K562 (cell line): ENCODE measurements around the gene DHX58. TPM values are rescaled to one million over a fixed set of nuclear protein-coding genes. Genes with fewer than 3 reads are reported as not detected.

Source experiments
- ASH1L ChIP-seq: fragments of 450-650 bp; IDR thresholded peaks from 2 replicates; pipeline ENCODE4 v1.6.1; 2018; ENCODE audit warnings: borderline replicate concordance, mild to moderate bottlenecking, low read depth; ENCODE audit not compliant: partially characterized antibody
- BMI1 ChIP-seq: fragments of 150-350 bp; IDR thresholded peaks from 2 replicates; pipeline ENCODE4 v1.6.1; 2014; ENCODE audit warnings: low read length
- CTBP1 ChIP-seq: fragments of 450-650 bp; IDR thresholded peaks from 2 replicates; pipeline ENCODE4 v1.6.1; 2016; ENCODE audit warnings: borderline replicate concordance
- FOSL1 ChIP-seq: fragments of 200-800 bp; sonication (Bioruptor generic); conservative IDR thresholded peaks from 2 replicates; pipeline ENCODE4 v1.6.1; 2016; ENCODE audit warnings: missing genetic modification characterization, missing compliant biosample characterization
- FOXJ3 ChIP-seq: sonication (generic); formaldehyde crosslinking; IDR thresholded peaks from 2 replicates; pipeline ENCODE4 v1.4.0; 2020; ENCODE audit warnings: mild to moderate bottlenecking, missing genetic modification reagents
- HIVEP1 ChIP-seq: fragments of 250-450 bp; sonication (Bioruptor Pico); IDR thresholded peaks from 2 replicates; pipeline ENCODE4 v1.4.0; 2020; ENCODE audit warnings: mild to moderate bottlenecking
- KLF1 ChIP-seq: fragments of 450-650 bp; IDR thresholded peaks from 2 replicates; pipeline ENCODE4 v1.6.1; 2016; ENCODE audit warnings: missing genetic modification characterization, missing compliant biosample characterization
- MAFK ChIP-seq: IDR thresholded peaks from 2 replicates; pipeline ENCODE4 v1.6.1; 2011; ENCODE audit warnings: low read length, improper control_type of control experiment
- MTA2 ChIP-seq: fragments of 450-650 bp; IDR thresholded peaks from 2 replicates; pipeline ENCODE4 v1.6.1; 2016; ENCODE audit warnings: low read depth
- NFE2 ChIP-seq: IDR thresholded peaks from 2 replicates; pipeline ENCODE4 v1.6.1; 2014; ENCODE audit warnings: antibody characterized with exemption, low read depth
- NFRKB ChIP-seq: fragments of 450-650 bp; IDR thresholded peaks from 2 replicates; pipeline ENCODE4 v1.6.1; 2016; ENCODE audit warnings: low read depth
- SIN3B ChIP-seq: fragments of 450-650 bp; IDR thresholded peaks from 2 replicates; pipeline ENCODE4 v1.6.1; 2017; ENCODE audit warnings: low read depth, mild to moderate bottlenecking, moderate library complexity
- TAL1 ChIP-seq: fragments of 450-650 bp; IDR thresholded peaks from 2 replicates; pipeline ENCODE4 v1.6.1; 2016; ENCODE audit warnings: mild to moderate bottlenecking
- ZNF175 ChIP-seq: fragments of 200-800 bp; sonication (Bioruptor generic); IDR thresholded peaks from 2 replicates; pipeline ENCODE4 v1.6.1; 2016; ENCODE audit warnings: low read depth, mild to moderate bottlenecking, missing genetic modification characterization, missing compliant biosample characterization
- ZNF764 ChIP-seq: fragments of 250-450 bp; sonication (Bioruptor Pico); IDR thresholded peaks from 2 replicates; pipeline ENCODE4 v1.4.0; 2020; ENCODE audit warnings: low read depth, mild to moderate bottlenecking, moderate library complexity
- polyA plus RNA-seq, 8 experiments: library from polyadenylated mRNA; depleted of rRNA in 4 of 8; stranded (reverse) in 5 of 8; unstranded in 3 of 8; fragments of >200 nt; fragmentation: Nextera tagmentation in 2 of 8; fragmentation: Illumina TruSeq in 1 of 8; extraction: Ambion mirVana in 2 of 8; extraction: Trizol in 1 of 8; gene quantifications; 2 replicates each; pipeline versions ENCODE4 v1.2.1 to v1.2.3, GENCODE V29; 2011 to 2014; ENCODE audit warnings: inconsistent platforms in 1 of 8, missing spikeins in 1 of 8
- total RNA-seq, 7 experiments: library from RNA; depleted of rRNA in 6 of 7; stranded (reverse); fragments of >200 nt in 6 of 7; fragmentation: Illumina TruSeq in 2 of 7; extraction: Trizol in 2 of 7; gene quantifications; 2 replicates each; pipeline versions ENCODE4 v1.2.1 to v1.2.3, GENCODE V29; 2011 to 2021; ENCODE audit warnings: low replicate concordance in 1 of 7
- TF ChIP-seq, protein P1 (sequence below): sonication (generic); formaldehyde crosslinking; IDR thresholded peaks from 2 replicates; pipeline ENCODE4 v1.8.0; 2022; ENCODE audit warnings: mild to moderate bottlenecking, missing genetic modification reagents
- TF ChIP-seq, protein P2 (sequence below): fragments of 450-650 bp; conservative IDR thresholded peaks from 2 replicates; pipeline ENCODE4 v1.6.1; 2016; ENCODE audit warnings: missing genetic modification characterization, low read depth, mild to moderate bottlenecking, control low read depth, missing compliant biosample characterization
- TF ChIP-seq, protein P3 (sequence below): fragments of 150-350 bp; conservative IDR thresholded peaks from 2 replicates; pipeline ENCODE4 v1.6.1; 2014; ENCODE audit warnings: low read length
- TF ChIP-seq, protein P4 (sequence below): fragments of 200-800 bp; sonication (Bioruptor generic); IDR thresholded peaks from 2 replicates; pipeline ENCODE4 v1.6.1; 2017; ENCODE audit warnings: missing genetic modification characterization, missing compliant biosample characterization
- TF ChIP-seq, protein P5 (sequence below): sonication (generic); formaldehyde crosslinking; IDR thresholded peaks from 2 replicates; pipeline ENCODE4 v1.8.0; 2023; ENCODE audit warnings: mild to moderate bottlenecking, missing genetic modification reagents

Gene DHX58
- total and polyA plus RNA-seq, 9 of the 15 experiments (the other 6 are each of a cell fraction or from before 2014, with no cell fraction given) = 0.15 to 3.0 (median 1.4) TPM

DNA sequence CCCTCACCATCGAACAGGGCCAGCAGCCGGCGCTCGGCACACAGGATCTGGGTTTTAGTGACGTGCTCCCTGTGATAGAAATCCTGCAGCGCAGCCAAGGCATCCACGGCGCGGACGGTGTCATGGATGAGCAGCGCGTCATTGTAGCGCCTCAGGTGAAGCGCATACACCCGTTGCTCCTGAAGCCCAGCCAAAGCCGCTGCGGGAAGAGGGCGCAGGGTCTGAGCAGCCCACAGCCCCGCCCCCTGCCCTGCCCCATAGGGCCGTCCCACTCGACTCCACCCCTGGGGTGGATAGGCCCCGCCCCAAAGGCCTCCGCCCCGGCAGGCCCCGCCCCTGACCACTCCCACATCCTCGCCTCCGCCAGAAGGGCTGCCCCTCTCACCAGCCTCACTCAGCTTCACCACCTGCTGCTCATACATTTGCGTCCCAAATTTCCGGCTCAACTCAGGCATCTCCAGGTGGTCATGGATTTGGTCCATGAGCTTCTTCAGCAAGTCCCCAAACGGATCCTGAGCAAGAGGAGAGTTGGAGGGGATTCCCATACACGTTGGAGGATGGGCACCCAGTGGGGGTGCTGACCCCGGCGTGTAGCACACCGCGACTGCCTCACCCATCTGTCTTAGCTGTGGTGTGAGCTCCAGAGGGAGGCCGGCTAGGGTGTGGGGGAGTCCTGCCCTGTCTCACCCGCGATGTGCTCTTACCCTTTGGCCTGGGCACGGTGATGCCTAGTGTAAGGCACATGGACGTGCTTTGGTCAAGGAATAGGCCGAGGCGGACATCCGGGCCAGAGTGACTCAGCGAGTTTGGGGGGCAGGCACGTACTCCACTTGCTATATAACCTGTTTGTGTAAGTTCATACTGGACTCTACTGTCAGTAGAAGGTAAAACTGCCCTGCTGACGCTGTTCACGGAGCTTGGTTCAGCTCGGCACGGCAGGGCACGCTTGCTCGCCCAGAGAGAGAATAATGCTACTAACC, 4.6 kb downstream of the DHX58 start (continued):
- no peak for TF ChIP-seq MAFK
- no peak for TF ChIP-seq NFRKB
- no peak for TF ChIP-seq MTA2
- 0 out of 2 replicates have a peak, but pooled peaks have one; percentile 33 for TF ChIP-seq ZNF175 (CRISPR knock-in tag)
- TF ChIP-seq BMI1 = no peak
- TF ChIP-seq TAL1 = no peak
- no peak for TF ChIP-seq SIN3B
- TF ChIP-seq, protein P1, sequence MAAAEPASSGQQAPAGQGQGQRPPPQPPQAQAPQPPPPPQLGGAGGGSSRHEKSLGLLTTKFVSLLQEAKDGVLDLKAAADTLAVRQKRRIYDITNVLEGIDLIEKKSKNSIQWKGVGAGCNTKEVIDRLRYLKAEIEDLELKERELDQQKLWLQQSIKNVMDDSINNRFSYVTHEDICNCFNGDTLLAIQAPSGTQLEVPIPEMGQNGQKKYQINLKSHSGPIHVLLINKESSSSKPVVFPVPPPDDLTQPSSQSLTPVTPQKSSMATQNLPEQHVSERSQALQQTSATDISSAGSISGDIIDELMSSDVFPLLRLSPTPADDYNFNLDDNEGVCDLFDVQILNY (CRISPR knock-in tag) = no peak
- TF ChIP-seq, protein P2, sequence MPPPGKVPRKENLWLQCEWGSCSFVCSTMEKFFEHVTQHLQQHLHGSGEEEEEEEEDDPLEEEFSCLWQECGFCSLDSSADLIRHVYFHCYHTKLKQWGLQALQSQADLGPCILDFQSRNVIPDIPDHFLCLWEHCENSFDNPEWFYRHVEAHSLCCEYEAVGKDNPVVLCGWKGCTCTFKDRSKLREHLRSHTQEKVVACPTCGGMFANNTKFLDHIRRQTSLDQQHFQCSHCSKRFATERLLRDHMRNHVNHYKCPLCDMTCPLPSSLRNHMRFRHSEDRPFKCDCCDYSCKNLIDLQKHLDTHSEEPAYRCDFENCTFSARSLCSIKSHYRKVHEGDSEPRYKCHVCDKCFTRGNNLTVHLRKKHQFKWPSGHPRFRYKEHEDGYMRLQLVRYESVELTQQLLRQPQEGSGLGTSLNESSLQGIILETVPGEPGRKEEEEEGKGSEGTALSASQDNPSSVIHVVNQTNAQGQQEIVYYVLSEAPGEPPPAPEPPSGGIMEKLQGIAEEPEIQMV (tag) = 0 out of 2 replicates have a peak, but pooled peaks have one; percentile 62
- 0 out of 2 replicates have a peak, but pooled peaks have one; percentile 18 for TF ChIP-seq CTBP1
- TF ChIP-seq, protein P3, sequence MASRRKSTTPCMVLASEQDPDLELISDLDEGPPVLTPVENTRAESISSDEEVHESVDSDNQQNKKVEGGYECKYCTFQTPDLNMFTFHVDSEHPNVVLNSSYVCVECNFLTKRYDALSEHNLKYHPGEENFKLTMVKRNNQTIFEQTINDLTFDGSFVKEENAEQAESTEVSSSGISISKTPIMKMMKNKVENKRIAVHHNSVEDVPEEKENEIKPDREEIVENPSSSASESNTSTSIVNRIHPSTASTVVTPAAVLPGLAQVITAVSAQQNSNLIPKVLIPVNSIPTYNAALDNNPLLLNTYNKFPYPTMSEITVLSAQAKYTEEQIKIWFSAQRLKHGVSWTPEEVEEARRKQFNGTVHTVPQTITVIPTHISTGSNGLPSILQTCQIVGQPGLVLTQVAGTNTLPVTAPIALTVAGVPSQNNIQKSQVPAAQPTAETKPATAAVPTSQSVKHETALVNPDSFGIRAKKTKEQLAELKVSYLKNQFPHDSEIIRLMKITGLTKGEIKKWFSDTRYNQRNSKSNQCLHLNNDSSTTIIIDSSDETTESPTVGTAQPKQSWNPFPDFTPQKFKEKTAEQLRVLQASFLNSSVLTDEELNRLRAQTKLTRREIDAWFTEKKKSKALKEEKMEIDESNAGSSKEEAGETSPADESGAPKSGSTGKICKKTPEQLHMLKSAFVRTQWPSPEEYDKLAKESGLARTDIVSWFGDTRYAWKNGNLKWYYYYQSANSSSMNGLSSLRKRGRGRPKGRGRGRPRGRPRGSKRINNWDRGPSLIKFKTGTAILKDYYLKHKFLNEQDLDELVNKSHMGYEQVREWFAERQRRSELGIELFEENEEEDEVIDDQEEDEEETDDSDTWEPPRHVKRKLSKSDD = no peak
- TF ChIP-seq ZNF764 (CRISPR knock-in tag) = no peak
- TF ChIP-seq NFE2 = peak; percentile 76; the same call in 1 of the 2 replicates
- no peak for TF ChIP-seq HIVEP1 (CRISPR knock-in tag)
- no peak for TF ChIP-seq FOSL1 (tag)
- TF ChIP-seq, protein P4, sequence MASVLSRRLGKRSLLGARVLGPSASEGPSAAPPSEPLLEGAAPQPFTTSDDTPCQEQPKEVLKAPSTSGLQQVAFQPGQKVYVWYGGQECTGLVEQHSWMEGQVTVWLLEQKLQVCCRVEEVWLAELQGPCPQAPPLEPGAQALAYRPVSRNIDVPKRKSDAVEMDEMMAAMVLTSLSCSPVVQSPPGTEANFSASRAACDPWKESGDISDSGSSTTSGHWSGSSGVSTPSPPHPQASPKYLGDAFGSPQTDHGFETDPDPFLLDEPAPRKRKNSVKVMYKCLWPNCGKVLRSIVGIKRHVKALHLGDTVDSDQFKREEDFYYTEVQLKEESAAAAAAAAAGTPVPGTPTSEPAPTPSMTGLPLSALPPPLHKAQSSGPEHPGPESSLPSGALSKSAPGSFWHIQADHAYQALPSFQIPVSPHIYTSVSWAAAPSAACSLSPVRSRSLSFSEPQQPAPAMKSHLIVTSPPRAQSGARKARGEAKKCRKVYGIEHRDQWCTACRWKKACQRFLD (CRISPR knock-in tag) = no peak
- no peak for TF ChIP-seq KLF1 (tag)
- no peak for TF ChIP-seq FOXJ3 (CRISPR knock-in tag)
- TF ChIP-seq, protein P5, sequence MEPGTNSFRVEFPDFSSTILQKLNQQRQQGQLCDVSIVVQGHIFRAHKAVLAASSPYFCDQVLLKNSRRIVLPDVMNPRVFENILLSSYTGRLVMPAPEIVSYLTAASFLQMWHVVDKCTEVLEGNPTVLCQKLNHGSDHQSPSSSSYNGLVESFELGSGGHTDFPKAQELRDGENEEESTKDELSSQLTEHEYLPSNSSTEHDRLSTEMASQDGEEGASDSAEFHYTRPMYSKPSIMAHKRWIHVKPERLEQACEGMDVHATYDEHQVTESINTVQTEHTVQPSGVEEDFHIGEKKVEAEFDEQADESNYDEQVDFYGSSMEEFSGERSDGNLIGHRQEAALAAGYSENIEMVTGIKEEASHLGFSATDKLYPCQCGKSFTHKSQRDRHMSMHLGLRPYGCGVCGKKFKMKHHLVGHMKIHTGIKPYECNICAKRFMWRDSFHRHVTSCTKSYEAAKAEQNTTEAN = no peak
- no peak for TF ChIP-seq ASH1L
